NCI-H1417 (cell line): ENCODE measurements around the gene LRRC52.
"Not testable (repeated sequence)": the region's sequence is repeated elsewhere in the genome, so short reads cannot be mapped to it uniquely, and the experiment has no call there.

ENCODE experiments used
- DNase-seq, 3 experiments: peaks; one replicate each; lab custom pipeline; 2025; lab: John Stamatoyannopoulos, UW

LRRC52 gene

DNA sequence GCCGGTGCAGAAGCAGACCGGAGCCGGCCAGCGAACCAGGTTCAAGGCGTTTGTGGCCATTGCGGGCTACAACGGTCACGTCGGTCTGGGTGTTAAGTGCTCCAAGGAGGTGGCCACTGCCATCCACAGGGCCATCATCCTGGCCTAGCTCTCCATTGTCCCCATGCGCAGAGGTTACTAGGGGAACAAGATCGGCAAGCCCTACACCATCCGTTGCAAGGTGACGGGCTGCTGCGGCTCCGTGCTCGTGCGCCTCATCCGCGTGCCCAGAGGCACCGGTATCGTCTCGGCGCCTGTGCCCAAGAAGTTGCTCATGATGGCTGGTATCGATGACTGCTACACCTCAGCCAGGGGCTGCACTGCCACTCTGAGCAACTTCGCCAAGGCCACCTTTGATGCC lies 38.1 kb downstream of the LRRC52 start:
- no peak for DNase-seq

DNA sequence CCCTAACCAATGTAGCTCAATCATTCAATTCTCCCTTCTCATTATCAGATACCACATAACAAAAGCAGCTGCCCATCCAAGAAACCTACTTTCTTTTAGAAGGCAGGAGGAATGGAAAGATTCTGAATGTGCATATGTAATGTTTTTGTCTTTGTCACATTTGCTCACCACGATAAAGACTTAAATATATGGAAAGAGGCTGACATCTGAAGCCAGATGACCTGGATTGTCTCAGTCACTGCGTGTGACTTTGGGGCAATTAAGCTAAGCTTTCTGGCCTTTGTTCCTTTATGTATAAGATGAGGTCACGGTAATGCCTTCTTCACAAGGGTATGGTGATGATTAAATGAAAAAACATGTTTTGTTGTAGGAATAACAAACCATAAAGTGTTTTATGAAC lies 42.6 kb downstream of the LRRC52 start:
- no peak for DNase-seq

DNA sequence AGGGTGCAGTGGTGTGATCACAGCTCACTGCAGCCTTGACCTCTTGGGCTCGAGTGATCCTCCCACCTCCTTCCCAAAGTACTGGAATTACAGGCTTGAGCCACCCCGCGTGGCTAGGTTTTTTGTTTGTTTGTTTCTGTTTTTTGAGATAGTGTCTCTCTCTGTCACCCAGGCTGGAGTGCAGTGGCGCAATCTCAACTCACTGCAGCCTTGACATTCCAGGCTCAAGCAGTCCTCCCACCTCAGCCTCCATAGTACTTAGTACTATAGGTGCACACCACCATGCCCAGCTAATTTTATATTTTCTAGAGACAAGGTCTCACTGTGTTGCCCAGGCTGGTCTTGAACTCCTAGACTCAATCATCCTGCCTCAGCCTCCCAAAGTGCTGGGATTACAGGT lies 47.6 kb downstream of the LRRC52 start:
- DNase-seq, result not testable (repeated sequence)

DNA sequence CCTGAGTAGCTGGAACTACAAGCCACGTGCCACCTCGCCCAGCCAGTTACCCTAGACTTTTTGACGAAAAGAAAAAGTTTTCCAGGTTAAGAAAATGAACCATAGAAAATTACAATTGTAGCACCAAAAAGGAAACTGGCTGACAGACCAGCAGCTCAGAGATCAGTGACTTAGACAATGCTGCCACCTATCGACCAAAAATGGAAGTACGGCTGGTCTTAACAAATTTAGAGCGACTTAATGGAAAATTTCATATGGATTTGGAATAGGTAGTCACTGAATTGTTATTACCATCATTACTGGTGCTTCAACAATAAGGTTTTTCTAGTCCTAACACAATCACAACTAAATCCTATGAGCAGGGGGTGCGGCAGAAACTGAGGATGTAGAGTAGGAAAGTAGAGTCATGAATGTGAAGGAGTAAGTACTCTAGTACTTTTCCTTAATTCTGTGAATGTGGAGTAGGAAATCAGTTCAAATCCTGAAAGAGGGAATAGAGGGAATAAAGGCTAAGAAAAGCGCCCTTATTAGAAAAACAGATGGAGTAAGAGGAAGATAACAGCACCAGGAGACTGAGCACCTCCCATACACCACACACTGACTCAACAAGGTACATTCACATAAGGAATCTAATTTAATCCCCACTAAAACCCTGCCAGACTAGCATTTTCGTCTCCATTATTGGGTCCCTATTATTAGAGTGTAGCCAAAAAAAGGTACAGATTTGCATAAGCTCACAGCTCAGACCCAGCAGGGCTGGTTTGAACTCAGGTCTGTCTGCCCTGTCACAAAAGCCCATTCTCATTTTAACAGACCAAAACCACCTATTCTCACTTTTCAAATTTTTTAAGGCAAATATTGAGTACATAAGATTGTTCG lies 49.4 kb downstream of the LRRC52 start:
- peak; percentile 62 to 95 (median 87) for DNase-seq

DNA sequence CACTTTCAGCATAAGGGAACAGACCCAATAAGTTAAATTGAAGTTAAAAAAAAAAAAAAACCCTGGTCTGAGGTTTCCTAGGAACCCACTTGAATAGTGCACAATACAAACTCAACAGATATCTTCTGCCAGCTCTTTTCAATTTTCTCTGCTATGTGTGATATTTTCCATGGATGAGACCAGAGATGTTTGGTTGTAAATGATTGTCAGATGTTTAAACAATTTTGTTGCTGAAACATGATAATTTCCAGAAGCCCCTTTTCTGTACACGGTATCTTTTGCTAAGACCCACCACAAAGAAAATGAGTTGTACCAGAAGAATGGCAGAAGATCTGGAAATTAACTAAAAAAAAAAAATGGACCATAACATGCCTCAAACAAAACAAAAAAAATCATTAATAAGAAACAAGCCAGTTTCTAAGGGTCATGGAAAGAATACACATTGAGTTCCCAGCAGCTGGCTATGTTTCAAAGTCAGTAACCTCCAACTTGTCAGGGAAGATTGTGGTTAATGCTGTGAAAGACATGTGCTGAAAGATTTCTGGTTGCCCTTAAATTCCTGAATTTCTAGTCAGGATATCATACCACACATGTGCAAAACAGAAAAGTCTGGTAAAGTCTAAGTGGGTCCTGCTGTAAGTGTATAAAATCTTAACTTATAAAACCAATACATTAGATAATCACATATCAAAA lies 51.6 kb downstream of the LRRC52 start:
- DNase-seq, result no peak

DNA sequence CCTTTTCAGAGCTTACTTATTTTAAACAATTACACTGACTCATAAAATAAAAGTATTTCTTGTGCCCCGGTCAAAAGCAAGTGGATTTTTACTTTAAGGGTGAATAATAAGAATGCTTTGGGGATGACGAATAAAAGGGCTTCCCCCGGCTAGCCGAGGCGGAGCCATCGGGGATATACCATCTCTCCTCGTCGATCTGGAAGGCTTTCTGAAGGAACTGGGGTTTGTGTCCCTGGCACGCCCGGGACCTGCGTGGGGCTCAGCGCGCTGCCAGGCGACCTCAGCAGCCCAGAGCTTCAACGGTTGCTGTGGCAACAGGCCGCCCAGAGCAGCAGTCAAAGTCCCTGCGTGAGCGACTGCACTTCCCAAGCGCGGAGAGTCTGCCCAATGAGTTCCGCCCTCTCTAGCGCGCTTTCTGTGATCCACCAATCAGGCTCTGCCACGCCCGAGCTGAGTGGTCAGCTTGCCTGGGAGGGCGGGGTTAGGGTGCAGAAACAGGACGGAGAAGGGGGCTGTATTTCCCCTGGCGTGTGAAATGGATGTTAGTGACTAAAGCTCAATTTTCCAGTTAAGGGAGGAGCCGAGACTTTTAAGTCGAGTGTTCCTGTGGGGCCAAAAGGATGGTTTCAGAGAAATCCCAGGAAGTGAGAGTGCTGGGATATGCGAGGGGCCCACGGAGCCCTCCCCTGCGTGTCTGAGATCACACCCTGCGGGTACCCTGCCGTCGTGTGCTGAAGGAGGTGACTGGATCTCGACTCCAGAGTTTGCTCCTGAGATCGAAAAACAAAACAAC lies 54.3 kb downstream of the LRRC52 start:
- peak; percentile 96 to 99 (median 99) for DNase-seq

DNA sequence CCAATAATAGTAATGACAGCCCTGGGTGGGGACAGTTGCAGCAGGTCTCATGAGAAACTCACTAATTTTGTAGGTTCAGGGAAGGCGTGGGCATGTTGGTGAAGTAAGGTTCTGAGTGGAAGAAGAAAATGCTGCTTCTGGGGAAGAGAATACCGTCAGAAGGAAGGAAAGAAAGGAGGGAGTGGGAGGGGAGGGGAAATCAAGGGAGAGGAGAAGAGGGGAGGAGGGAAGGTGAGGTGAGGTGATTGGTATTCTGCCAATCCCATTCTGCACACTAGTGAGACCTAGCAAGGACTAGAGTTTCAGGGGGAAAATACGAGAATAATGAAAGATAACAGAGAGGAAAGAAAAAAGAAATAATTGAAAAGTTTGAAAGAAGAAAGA lies 54.9 kb downstream of the LRRC52 start:
- DNase-seq, result peak in 2 of 3 experiments; percentile 59 to 75

DNA sequence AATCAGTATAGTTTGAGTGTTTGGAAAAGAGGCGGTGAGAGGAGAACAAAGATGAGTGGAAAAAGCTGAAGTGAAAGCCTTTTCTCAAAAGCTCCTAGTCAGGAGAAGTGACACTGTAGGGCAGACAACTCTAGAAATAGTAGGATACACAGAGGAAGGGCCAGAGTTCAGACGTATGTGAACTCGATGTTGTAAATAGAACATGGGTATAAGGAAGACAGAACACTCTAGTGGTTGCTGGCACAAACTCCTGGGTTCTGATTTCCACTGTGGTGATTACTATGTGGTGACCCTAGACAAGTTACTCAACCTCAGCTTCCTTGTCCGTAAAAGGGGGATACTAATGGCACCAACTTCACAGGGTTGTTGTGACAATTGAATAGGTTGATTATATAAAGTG lies 57.0 kb downstream of the LRRC52 start:
- DNase-seq, result no peak

DNA sequence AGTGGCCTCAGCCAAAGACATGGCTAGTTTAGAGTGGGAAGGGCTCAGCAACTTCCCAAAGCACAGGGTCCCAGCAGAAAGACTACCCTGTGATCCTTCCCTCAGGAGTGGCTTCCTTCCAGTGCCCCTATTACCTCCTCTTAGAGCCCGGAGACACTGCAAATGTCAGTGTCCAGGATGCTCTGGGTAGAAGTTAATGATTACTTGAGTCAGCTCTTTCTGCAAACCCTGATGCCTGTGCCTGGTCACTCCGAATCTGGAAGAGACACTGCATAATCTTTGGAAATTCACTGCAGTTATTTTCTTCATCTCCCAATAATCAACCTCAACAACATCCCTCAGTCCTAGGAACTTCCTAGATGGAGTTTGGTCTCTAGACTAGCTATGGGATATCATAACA lies 60.0 kb downstream of the LRRC52 start:
- no peak for DNase-seq

DNA sequence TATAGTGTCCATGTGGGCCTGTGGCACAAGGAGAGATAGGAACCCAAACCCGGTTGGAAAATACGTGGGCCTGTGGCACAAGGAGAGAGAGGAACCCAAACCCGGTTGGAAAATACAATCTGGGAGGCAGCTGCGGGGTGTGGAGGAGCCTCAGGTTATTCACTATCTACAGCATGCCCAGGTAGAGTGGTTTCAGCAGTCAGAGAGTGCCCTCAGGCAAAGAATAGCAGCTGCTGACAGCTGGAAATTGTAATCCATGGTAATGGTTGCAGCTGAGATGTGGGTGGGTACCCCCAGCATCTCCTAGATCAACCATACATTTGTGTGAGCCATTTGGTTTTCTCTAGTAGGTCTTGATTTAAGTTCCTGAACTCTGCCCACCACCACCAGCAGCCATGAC lies 61.4 kb downstream of the LRRC52 start:
- DNase-seq, result peak in 1 of 3 experiments; percentile 31

DNA sequence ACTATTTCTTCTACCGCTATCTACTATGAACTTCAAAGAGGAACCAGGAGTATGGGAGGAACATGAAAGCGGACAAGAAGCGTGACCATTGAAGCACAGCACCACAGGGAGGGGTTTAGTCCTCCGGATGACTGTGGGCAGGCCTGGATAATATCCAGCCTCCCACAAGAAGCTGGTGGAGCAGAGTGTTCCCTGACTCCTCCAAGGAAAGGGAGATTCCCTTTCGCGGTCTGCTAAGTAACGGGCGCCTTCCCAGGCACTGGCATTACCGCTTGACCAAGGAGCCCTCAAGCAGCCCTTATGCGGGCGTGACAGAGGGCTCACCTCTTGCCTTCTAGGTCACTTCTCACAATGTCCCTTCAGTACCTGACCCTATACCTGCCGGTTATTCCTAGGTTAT lies 62.9 kb downstream of the LRRC52 start:
- DNase-seq, result not testable (repeated sequence)

DNA sequence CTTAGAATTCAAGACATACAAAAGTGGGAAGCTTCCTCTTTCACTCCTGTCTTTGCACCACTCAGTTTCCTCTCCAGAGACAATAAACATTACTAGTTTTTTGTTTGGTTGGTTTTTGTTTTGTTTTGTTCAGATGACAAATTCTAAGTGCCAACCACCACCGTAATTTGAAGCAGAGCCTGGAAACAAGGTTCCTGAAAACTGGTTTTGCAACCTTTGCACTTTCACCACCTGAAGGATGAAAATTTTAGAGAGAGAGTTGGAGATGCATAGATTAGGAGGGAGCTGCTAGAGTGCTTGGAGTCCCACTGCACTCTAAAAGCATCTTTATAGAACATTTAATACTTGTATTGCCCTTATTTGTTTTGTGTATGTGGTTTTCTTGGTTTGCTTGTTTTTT lies 67.1 kb downstream of the LRRC52 start:
- DNase-seq, result peak in 1 of 3 experiments; percentile 6

DNA sequence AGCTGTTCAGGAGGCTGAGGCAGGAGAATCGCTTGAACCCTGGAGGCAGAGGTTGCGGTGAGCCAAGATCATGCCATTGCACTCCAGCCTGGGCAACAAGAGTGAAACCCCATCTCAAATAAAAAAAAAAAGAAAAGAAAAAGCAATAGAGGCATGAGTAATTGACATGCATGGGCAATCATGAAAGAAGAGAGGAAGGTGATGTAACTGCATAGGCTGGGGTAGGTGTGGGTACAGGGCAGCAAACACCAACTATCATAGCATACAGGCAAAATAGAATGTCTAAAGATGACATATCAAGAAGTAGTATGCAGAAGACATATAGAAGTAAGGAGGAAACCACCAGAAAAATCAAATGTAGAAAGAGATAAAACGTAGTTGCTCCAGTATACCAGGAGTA lies 68.3 kb downstream of the LRRC52 start:
- DNase-seq, result no peak
